Head of caudate nucleus (tissue), 42 donors: ENCODE results near the gene PPM1E.
A peak's percentile ranks its signal among the peaks of the same experiment; 100 is the strongest.

Experiments used
- DNase-seq, 42 donors: peaks; one replicate each; pipeline versions ENCODE4 v3.0.0 to v3.0.0-alpha.2; 2020 to 2021; ENCODE audit warnings: mixed read lengths in 7 of 42
- intact Hi-C: fragments of 100-400 bp; cut with DNase I; formaldehyde crosslinking; loops from one replicate; pipeline ENCODE4 v1.15.0; 2022

The PPM1E gene

GRCh38 chr17:58976541-58976940, 220.9 kb downstream of the PPM1E start:
- intact Hi-C loops = no loop called here

GRCh38 chr17:58980706-58981481, 225.2 kb downstream of the PPM1E start:
- DNase-seq = no peak

More at GRCh38 chr17:58976541-58976940, 220.9 kb downstream of the PPM1E start:
- DNase-seq = no peak

GRCh38 chr17:58982626-58983025, 227.0 kb downstream of the PPM1E start:
- intact Hi-C loops = no loop called here
- DNase-seq = no peak

More at GRCh38 chr17:58980706-58981481, 225.2 kb downstream of the PPM1E start:
- intact Hi-C loops = no loop called here

- no peak for DNase-seq
- intact Hi-C loops = no loop called here
Measured at GRCh38 chr17:58985367-58985766, 229.7 kb downstream of the PPM1E start.

- intact Hi-C loops = no loop called here
- no peak for DNase-seq
Measured at GRCh38 chr17:58985971-58986370, 230.3 kb downstream of the PPM1E start.

- intact Hi-C loops = no loop called here
- DNase-seq = no peak
Measured at GRCh38 chr17:58989629-58990028, 234.0 kb downstream of the PPM1E start.

DNA sequence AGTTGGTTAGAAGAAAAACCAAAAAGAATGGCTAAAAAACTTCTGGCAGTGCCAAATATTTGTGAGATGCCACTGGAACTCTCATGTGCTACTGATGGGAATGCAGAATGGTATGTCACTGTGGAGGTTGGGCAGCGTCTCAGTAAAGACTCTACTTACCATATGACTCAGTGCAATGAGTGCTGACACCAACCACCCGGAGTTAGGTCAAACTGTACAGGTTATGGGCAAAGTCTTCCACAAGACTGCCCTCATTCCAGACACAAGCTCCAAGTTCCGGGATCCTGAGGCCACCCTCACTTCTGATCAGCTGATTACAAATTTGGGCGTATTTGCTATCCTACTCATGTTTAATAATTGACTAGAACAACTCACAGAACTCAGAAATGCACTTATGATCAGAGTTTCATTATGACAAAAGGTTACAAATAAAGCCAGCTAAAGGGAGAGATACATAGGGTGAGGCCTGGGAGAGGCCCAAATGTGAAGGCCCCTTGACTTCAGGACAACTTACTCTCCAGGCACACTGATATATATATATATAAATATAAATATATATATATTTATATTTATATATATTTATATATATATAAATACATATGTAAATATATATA, 236.2 kb downstream of the PPM1E start:
- DNase-seq = no peak
- intact Hi-C loops = no loop called here

GRCh38 chr17:58993311-58993710, 237.7 kb downstream of the PPM1E start:
- DNase-seq = no peak
- intact Hi-C loops = no loop called here

GRCh38 chr17:58995247-58995940, 239.7 kb downstream of the PPM1E start:
- intact Hi-C loops = no loop called here
- no peak for DNase-seq

DNA sequence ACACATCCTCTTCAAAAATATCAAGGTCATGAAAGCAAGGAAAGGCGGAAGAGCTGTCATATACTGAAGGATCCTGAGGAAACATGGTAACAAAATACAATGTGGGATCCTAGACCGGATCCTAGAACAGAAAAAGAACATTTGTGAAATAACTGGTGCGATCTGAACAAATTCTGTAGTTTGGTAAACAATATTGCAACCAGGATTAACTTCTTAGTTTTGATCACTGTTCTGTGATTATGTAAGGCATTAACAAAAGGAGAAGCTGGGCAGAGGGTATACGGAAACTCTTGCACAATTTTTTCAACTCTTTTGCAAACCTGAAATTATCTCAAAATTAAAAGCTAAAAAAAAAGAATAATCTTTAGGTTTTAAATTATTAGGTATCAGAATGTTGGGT, 241.3 kb downstream of the PPM1E start:
- no peak for DNase-seq
- intact Hi-C loops = no loop called here

DNA sequence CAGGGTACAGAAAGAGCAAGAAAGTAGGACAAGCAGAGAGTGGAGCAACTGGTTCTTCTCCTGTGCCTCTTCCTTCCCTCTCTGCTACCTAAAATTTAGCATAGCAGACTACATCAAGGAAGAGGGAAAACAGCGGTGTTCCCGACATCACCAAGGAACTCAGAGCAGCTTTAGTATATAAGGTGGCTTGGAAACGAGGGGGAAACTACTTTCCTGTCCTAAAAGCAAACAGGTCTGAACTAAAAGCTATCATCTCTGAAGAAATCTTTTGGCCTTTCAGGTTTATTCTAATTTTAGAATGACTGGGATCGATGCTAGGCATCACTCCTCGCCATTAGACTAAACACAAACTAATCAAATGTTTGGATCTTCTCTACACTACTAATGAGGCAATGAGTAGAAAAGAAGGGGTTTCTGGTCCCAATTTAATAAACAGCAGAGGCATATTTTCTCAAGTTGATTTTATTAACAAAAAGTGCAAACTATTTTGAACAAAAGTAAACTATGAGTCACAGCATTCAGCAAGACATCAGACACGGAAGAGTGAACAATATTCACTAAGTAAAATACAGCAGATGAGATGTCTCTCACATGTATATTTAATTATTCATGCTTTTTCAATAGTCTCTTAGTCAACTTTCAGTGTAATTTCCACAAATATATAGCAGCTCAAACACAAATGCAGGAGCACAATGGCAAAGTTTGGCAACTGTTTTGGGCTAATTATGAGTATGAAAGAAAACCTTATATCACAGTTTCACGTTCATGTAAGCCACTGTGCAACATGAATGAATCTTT, 242.3 kb downstream of the PPM1E start:
- intact Hi-C loops = no loop called here
- no peak for DNase-seq

- intact Hi-C loops = no loop called here
- no peak for DNase-seq
Measured at GRCh38 chr17:58998871-58999270, 243.2 kb downstream of the PPM1E start.

GRCh38 chr17:58999500-58999899, 243.8 kb downstream of the PPM1E start:
- intact Hi-C loops = no loop called here
- no peak for DNase-seq

GRCh38 chr17:59000022-59000421, 244.4 kb downstream of the PPM1E start:
- DNase-seq = no peak
- intact Hi-C loops = no loop called here

DNA sequence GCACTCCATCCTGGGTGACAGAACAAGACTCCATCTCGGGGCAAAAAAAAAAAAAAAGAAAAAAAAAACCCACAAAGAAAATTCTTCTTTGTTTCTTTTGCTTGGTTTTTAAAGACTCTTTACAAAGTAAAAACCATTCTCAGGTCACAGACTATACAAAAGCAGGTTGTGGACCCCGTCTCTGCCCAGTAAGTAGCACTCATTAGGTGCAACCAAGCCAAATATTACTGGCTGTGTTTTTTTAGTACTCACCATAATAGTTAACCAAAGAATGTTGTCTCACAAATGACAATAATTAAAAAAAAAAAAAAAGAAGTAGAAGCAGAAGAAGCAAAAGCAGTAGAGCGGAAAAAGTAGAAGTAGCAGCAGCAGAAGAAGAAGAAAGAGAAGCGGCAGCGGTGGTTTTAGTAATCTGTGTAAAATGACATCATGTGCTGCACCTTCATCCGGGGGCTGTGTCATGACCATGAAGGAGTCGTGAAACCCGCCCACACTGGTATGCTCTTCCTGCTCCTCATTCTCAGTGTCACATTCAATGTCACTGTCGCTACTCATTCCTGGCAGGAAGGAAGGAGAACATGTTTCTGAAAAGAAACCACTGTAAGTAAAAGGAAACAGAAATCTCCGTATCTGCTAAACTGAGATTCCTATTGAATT, 245.6 kb downstream of the PPM1E start:
- intact Hi-C loops = no loop called here

DNA sequence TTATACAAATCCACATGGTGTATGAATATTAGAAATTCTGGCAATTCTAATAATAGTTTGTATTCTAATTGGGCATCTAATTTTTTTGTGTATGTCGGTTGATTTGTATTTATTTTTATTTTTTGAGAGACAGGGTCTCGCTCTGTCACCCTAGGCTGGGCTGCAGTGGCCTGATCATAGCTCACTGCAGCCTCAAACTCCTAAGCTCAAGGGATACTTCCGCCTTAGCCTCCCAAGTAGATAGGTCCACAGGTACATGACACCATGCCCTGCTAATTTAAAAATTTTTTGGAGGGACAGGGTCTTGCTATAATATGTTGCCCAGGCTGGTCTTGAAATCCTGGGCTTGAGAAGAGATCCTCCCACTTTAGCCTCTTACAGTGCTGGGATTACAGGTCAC, 246.5 kb downstream of the PPM1E start:
- no peak for DNase-seq
- intact Hi-C loops = no loop called here

More for the DNA sequence above, 245.6 kb downstream of the PPM1E start:
- peak in 22 of 42 donors; percentile 3 to 59 (median 24) for DNase-seq

GRCh38 chr17:59002848-59003247, 247.2 kb downstream of the PPM1E start:
- no peak for DNase-seq
- intact Hi-C loops = no loop called here

DNA sequence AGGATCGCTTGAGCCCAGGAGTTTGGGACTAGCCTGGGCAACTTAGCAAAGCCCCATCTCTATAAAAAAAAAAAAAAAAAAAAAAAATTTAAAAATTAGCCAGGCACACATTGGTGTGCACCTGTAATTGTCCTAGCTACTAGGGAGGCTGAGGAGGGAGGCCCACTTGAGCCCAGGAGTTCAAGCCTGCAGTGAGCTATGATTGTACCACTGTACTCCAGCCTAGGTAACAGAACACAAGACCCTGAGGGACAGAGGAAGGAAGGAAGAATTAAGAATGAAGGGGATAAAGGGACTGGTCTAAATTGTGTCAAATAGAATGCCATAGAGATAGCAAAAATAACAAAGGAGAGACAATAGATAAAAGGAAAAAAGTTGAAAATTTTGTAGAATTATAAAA, 248.2 kb downstream of the PPM1E start:
- intact Hi-C loops = no loop called here
- DNase-seq = no peak
